Measurements from ENCODE around the gene GINS3.

Gene GINS3

DNA sequence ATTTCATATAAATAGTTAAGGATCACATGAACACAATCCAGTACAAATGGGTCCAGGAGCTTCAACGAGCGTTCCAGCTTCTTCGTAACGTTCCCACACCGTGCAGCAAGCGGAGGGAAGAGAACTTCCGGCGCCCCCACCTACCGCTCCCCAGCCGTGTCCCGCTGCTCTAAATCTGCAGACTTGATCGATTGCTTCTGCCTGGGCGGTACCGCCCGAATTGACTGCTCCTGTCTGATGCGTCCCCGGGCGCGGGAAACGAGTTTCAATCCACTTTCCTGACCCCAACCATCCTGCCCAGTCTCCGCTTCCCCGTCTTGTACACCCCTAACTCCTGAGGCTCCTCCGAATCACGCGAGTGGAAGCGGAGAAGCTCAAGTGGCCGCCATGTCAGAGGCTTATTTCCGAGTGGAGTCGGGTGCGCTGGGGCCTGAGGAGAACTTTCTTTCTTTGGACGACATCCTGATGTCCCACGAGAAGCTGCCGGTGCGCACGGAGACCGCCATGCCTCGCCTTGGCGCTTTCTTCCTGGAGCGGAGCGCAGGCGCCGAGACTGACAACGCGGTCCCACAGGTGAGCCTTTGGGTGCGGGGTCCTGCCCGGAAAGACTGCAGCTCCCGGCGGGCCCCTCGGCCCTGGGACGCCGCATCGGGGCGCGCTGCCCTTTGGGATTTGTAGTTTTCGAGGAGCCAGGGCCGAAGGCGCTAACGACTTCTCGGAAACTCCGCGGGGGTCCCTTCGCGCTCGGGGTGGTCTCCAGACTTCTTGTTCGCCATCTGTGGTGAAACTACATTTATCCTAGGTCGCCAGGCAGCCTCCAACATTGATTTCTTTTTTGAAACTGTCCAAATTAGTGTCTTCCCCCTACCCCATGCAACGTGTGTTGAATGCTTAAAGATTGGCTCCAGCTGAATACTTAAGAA, at the start of gene GINS3:
GINS3 (plus strand) TSS at position 257 of the 923 bp plus-strand sequence; CDS start at position 388, 131 bp downstream.
- DNase-seq: peak; percentile 46

DNA sequence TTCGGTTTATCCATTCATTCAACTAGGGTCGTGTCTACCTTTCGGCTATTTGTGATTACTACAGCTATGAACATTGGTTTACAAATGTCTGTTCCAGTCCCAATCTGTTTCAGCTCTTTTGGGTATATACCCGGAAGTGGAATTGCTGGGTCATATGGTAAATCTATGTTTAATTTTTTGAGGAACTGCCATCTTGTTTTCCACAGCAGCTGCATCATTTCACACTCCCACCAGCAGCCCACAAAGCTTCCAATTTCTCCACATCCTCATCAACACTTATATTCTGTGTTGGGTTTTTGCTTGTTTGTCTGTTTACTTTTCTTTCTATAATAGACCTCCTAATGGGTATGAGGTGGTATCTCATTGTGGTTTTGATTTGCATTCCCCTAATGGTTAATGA, 48.7 kb upstream of the GINS3 start:
- no peak for DNase-seq

- no peak for DNase-seq
Measured at GRCh38 chr16:58345574-58346354, 46.5 kb upstream of the GINS3 start.

DNA sequence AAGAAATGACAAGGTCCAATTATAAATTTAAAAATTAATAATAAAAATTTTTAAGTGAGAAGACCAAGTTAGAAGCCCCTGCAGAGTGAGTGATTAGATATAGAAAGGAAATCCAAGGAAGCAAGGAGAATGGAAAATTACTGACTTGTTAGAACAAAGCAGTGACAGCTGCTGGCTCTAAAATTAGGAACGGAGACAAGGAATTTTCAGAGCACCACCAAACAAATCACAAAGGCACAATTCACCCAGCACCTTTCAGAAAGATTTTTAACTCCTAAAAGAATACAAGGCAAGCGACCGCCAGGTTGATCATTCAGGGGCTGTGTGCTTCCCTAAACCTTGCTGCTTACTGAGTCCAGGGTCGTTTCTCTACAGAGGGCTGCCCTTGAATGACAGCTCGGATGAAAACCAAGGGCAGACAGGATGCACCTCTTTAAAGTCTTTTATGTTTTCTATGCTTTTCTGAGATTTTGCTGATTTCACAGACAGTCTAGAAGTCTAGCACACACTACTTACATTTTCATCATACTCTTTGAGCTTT, 45.4 kb upstream of the GINS3 start:
- DNase-seq: no peak

- DNase-seq: no peak
Measured at GRCh38 chr16:58348986-58349385, 43.3 kb upstream of the GINS3 start.

DNA sequence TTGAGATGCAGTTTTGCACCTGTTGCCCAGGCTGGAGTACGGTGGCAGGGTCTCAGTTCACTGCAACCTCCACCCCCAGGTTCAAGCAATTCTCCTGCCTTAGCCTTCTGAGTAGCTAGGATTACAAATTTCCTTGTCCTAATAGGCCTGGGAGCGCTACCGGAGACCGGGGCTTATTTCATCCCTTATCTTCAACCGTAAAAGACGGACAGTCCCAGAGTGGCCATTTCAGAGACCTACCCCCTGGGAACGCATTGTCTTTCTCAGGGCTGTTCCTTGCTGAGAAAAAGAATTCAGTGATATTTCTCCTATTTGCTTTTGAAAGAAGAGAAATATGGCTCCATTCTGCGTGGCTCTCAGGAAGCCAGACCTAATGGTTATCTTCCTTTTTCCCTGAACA, 39.6 kb upstream of the GINS3 start:
- DNase-seq: no peak

DNA sequence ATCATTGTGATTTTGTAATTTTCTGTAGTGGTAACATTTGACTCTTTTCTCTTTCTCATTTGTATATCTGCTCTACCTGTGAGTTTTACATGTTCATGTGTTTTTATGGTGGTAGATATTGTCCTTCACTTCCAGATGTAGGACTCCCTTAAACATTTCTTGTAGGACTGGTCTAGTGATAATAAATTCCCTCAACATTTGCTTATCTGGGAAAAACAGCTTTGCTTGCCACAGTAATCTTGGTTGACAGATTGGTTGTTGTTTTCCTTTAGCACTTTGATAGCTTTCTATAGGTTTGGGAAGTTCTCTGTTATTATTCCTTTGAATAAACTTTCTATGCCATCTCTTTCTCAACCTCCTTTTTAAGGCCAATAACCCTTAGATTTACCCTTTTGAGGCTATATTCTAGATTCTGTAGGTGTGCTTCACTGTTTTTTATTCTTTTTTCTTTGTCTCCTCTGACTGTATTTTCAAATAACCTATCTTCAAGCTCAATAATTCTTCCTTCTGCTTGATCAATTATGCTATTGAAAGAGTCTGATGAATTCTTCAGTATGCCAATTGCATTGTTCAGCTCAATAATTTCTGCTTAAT, 32.1 kb upstream of the GINS3 start:
- no peak for DNase-seq

- no peak for DNase-seq
Measured at GRCh38 chr16:58361726-58362125, 30.5 kb upstream of the GINS3 start.

GRCh38 chr16:58363746-58364393, 28.4 kb upstream of the GINS3 start:
- DNase-seq: no peak

- DNase-seq: no peak
Measured at GRCh38 chr16:58365623-58366022, 26.6 kb upstream of the GINS3 start.

- no peak for DNase-seq
Measured at GRCh38 chr16:58366247-58367031, 25.8 kb upstream of the GINS3 start.

DNA sequence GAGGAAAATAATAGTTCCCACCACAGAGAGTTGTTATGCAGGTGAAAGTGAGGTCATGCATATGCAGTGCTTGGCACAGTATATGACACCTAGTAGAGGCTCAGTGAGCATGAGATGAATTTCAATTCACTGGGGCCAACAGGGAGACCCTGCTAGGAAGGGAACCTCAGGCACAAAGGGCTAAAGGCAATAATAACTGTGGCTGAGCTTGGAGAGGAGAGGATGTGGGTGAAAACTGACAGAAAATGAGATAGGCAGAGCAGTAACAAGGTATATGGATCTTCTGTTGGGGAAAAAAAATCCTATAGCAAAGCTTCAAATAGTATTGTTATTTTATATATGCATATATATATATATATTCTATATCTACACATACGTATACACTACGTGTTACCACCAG, 25.0 kb upstream of the GINS3 start:
- DNase-seq: no peak

DNA sequence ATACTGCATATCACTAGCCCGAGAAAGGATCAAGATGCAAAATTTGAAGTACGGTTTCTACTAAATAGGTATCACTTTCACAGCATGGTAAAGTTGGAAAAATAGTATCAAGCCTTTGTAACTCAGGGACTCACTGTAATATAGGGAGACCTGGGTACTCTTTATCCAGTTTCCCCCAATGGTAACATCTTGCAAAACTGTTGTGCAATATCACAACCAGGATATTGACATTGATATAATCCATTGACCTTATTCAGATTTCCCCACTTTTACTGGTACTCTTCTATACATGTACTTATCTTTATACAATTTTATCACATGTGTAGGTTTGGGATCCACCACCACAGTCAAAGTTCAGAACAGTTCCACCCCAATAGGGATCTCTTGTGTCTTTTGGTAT, 20.4 kb upstream of the GINS3 start:
- DNase-seq: no peak

- DNase-seq: no peak
Measured at GRCh38 chr16:58375386-58375785, 16.9 kb upstream of the GINS3 start.

GRCh38 chr16:58377932-58378331, 14.3 kb upstream of the GINS3 start:
- no peak for DNase-seq

DNA sequence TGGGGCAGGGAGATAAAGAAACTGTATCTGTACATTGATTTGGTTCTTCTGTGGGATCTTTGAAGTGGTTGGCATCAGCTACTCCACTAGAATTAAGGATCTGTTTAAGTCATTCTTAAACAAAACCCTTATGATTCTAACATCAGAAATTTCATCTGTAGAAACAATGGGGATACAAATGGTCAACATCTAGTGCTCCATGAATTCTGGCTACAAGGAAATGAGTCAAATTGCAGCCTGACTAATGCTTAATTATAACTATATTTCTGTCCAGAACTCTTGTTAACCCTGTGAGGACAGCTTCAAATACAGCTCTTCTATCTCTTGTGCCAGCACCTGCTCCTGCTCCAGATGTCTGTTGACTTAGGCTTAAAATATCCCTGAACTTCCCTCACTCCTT, 13.9 kb upstream of the GINS3 start:
- no peak for DNase-seq

DNA sequence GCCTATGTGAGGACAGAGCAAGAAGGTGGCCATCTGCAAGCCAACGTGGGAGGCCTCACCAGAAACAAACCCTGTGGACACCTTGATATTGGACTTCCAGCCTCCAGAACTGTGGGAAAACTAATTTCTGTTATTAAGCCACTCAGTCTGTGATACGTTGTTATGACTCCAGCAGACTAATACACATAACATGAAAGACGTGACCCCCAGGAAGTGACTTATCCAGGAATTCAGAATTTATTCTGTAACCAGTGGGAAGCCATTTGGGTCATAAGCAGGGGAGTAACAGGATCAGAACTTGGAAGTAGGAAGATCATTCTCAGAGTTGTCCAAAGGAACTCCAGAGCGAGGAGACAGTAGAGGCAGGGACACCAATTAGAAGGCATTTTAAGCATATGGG, 12.5 kb upstream of the GINS3 start:
- DNase-seq: no peak

DNA sequence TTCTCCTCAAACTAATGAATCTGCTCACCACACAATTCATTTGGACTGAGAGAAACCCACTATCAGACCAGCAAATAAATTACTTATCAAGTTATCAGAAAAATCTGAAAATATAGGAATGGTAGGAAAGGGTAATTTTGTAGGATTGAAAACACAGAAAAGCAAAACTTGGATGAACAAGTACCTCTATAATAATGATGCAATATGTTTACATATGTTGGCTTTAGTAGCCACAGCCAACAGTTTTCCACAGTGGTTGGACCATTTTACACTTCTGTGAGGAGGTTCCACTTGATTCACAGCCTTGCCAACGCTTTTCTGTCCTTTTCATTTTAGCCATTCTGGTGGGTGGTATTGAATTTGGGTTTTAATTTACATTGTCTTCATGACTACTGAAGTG, 10.6 kb upstream of the GINS3 start:
- DNase-seq: no peak

GRCh38 chr16:58384437-58385055, 7.7 kb upstream of the GINS3 start:
- DNase-seq: no peak

DNA sequence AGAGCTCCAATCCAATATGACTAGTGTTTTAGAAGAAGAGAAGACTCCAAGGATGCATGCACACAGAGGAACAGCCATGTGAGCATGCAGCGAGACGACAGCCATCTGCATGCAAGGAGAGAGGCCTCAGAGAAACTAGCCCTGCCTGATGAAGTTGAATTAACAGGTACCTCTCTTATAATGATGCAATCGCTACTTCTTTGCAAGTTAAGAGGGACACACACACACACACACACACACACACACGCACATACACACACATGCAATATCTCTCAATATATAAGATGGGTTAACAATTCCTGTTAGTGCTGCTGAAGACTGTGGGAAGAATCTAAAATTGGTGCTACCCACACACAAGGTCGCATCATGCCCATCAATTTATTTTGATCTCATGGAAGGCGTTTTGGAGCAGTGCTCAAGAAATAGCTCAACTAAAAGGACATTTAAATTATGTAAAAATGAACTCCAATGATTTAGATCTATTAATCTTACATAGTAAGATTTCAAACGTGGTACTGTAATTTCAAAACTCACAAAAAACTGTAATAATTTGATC, 7.0 kb upstream of the GINS3 start:
- DNase-seq: no peak

GRCh38 chr16:58389724-58390123, 2.5 kb upstream of the GINS3 start:
- no peak for DNase-seq
